Effector memory CD4-positive, alpha-beta T cell (primary cell): Measurements from ENCODE around the gene TRHDE.
"Not testable (repeated sequence)": the region's sequence is repeated elsewhere in the genome, so short reads cannot be mapped to it uniquely, and the experiment has no call there.

Experiments used
- DNase-seq, 3 donors: peaks; one replicate each; pipeline ENCODE4 v3.0.0-alpha.2; 2020
- H3K27ac ChIP-seq: 2 replicates; pipeline ENCODE4 v1.7.0; 2013; ENCODE audit warnings: mild to moderate bottlenecking, low read length, moderate library complexity; ENCODE audit not compliant: insufficient read depth, poor library complexity, severe bottlenecking
- H3K27me3 ChIP-seq: replicated peaks from 2 replicates; pipeline ENCODE4 v1.7.0; 2013; ENCODE audit warnings: mild to moderate bottlenecking, low read length; ENCODE audit not compliant: insufficient read depth, control insufficient read depth, poor library complexity, severe bottlenecking
- H3K36me3 ChIP-seq: 2 replicates; pipeline ENCODE4 v1.7.0; 2013; ENCODE audit warnings: mild to moderate bottlenecking, low read length, moderate library complexity; ENCODE audit not compliant: control insufficient read depth, insufficient read depth
- H3K4me1 ChIP-seq: 2 replicates; pipeline ENCODE4 v1.7.0; 2013; ENCODE audit warnings: low read length, mild to moderate bottlenecking; ENCODE audit not compliant: control insufficient read depth, insufficient read depth, poor library complexity, severe bottlenecking
- H3K4me3 ChIP-seq: 2 replicates; pipeline ENCODE4 v1.7.0; 2013; ENCODE audit warnings: low read length, low read depth, mild to moderate bottlenecking; ENCODE audit not compliant: insufficient read depth, poor library complexity, severe bottlenecking
- H3K9me3 ChIP-seq: 2 replicates; pipeline ENCODE4 v1.7.0; 2013; ENCODE audit warnings: mild to moderate bottlenecking, low read length, moderate library complexity; ENCODE audit not compliant: control insufficient read depth

Gene TRHDE

DNA sequence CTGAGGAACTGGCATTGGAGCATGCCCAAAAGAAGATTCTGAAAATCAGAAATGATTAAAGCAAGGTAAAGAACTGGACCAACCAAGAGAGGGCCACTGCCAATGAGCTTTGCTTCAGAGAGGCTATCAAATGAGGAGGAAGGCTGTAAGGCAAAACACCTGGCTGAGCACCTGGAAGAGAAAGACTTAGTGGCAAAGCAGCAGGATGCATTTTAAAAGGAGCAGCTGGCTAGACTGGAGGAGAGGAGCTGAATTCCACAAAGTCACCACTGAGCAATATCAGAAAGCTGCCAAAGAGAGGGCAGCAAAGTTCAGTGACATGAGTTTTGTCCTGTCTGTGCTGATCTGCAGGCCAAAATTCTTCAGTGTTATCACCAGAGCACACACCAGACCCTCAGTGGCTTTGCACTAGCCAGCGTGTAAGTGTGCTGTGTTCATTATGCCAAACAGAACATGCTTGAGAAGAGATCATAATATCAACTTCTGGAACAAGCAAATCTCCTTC, 338.7 kb downstream of the TRHDE start:
- Histone ChIP-seq H3K4me1 (no peaks in the 10 kb centered on the region), H3K27ac (no peak overlapping the region), H3K36me3 (no peaks in the 10 kb centered on the region), H3K4me3 (no peak overlapping the region), H3K9me3 (no peaks in the 10 kb centered on the region), H3K27me3 (no peaks in the 10 kb centered on the region)
- no peak for DNase-seq

GRCh38 chr12:72612171-72612570, 340.0 kb downstream of the TRHDE start:
- no peak overlapping the region for H3K4me3 ChIP-seq
- H3K4me1 ChIP-seq, result no peaks in the 10 kb centered on the region
- no peaks in the 10 kb centered on the region for H3K9me3 ChIP-seq
- no peak overlapping the region for H3K27ac ChIP-seq
- DNase-seq, result no peak
- H3K36me3 ChIP-seq, result no peaks in the 10 kb centered on the region
- H3K27me3 ChIP-seq, result no peaks in the 10 kb centered on the region

GRCh38 chr12:72618764-72619163, 346.6 kb downstream of the TRHDE start:
- Histone ChIP-seq H3K9me3 (no peaks in the 10 kb centered on the region), H3K4me3 (no peak overlapping the region), H3K27me3 (no peaks in the 10 kb centered on the region), H3K36me3 (no peaks in the 10 kb centered on the region), H3K4me1 (no peaks in the 10 kb centered on the region), H3K27ac (no peak overlapping the region)
- DNase-seq, result no peak

DNA sequence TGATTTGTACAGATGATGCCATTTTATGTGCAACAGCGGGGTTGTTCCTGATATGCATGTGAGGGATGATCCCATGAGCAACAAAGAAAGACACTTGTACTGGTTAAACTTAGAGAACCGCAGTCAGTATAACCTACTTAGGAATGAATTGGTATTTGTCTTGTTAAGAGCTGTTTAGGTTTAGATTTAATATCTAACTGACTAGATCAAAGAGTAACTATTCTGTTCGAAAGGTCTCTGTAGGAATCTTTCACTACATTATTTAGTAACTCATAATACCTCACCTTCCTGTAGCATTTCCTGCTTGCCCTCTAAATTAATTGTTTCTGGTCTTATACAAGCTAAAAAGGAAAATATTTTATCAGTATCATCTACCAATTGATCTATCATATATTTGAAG, 350.4 kb downstream of the TRHDE start:
- DNase-seq, result no peak
- H3K36me3 ChIP-seq, result no peaks in the 10 kb centered on the region
- no peaks in the 10 kb centered on the region for H3K27me3 ChIP-seq
- H3K9me3 ChIP-seq, result no peaks in the 10 kb centered on the region
- H3K4me1 ChIP-seq, result no peaks in the 10 kb centered on the region
- no peak overlapping the region for H3K27ac ChIP-seq
- no peak overlapping the region for H3K4me3 ChIP-seq

DNA sequence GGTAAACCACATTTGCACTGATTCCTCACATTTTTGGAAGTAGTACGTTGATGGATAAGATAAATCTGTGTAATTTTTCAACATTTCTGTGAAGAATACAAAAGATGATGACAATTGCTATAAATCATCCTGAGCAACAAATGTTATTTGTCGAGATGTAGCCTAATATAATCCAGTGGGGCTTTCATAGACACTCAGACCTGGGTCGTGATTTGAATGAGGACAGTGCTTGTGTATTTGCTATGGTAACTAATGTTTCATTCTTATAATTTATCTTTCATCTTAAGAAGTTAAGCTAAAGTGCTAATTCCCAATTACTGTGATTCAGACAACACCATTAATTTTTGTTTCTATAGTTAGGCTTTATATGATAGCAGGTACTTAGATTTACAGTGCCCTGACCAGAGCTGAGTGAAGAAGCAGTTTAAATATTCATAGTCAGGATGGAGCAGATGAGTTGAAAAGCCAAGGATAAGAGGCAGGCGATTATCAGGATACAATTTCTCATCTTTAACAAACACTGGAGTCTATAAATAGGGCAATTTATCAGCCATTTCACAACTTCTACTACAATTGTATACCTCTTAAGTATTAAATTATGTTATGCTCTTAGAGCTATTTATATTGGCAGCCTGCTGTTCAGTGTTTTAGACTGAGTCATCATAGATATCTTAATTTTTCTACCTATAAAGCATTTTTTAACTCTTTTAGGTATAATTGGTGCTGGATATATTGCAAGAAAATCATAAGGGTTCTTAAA, 359.9 kb downstream of the TRHDE start:
- H3K4me1 ChIP-seq, result no peaks in the 10 kb centered on the region

GRCh38 chr12:72642706-72643105, 370.5 kb downstream of the TRHDE start:
- DNase-seq, result no peak

More for the DNA sequence above, 359.9 kb downstream of the TRHDE start:
- no peaks in the 10 kb centered on the region for H3K36me3 ChIP-seq
- no peak overlapping the region for H3K4me3 ChIP-seq
- no peak overlapping the region for H3K27ac ChIP-seq
- H3K27me3 ChIP-seq, result no peaks in the 10 kb centered on the region
- no peak for DNase-seq
- no peaks in the 10 kb centered on the region for H3K9me3 ChIP-seq

DNA sequence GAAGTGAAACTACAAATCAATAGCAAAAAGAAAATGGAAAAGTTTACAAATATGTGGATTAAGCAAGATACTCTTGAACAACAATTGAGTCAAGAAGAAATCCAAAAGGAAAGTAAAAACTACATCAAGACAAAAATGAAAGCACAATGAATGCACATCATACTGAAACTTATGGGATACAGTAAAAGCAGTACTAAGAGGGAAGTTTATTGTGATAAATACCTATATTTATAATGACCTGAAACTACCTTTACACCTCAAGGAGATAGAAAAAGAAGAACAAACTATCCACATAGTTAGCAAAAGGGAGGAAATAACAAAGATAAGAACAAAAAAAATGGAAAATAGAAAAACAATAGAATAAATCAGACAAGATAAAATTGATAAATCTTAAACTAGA, 375.0 kb downstream of the TRHDE start:
- H3K9me3 ChIP-seq, result no peaks in the 10 kb centered on the region
- H3K27ac ChIP-seq, result no peak overlapping the region
- no peaks in the 10 kb centered on the region for H3K27me3 ChIP-seq
- H3K4me3 ChIP-seq, result no peak overlapping the region
- DNase-seq, result no peak
- H3K4me1 ChIP-seq, result no peaks in the 10 kb centered on the region
- no peaks in the 10 kb centered on the region for H3K36me3 ChIP-seq

More at GRCh38 chr12:72642706-72643105, 370.5 kb downstream of the TRHDE start:
- Histone ChIP-seq H3K36me3 (no peaks in the 10 kb centered on the region), H3K4me1 (no peaks in the 10 kb centered on the region), H3K4me3 (no peak overlapping the region), H3K27me3 (no peaks in the 10 kb centered on the region), H3K9me3 (no peaks in the 10 kb centered on the region), H3K27ac (no peak overlapping the region)

GRCh38 chr12:72658615-72659014, 386.4 kb downstream of the TRHDE start:
- Histone ChIP-seq H3K4me3 (no peak overlapping the region), H3K27ac (no peak overlapping the region), H3K9me3 (no peaks in the 10 kb centered on the region), H3K36me3 (no peaks in the 10 kb centered on the region), H3K27me3 (no peaks in the 10 kb centered on the region), H3K4me1 (no peaks in the 10 kb centered on the region)
- no peak for DNase-seq

DNA sequence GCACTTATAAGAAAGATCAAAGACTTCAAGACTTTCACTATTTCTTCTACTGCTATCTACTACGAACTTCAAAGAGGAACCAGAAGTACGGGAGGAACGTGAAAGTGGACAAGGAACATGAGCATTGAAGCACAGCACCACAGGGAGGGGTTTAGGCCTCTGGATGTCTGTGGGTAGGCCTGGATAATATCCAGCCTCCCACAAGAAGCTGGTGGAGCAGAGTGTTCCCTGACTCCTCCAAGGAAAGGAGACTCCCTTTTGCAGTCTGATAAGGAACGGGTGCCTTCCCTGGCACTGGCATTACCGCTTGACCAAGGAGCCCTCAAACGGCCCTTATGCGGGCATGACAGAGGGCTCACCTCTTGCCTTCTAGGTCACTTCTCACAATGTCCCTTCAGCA, 388.0 kb downstream of the TRHDE start:
- DNase-seq, H3K36me3 ChIP-seq, H3K9me3 ChIP-seq, H3K4me1 ChIP-seq, H3K27me3 ChIP-seq, H3K27ac ChIP-seq, H3K4me3 ChIP-seq: not testable (repeated sequence)

DNA sequence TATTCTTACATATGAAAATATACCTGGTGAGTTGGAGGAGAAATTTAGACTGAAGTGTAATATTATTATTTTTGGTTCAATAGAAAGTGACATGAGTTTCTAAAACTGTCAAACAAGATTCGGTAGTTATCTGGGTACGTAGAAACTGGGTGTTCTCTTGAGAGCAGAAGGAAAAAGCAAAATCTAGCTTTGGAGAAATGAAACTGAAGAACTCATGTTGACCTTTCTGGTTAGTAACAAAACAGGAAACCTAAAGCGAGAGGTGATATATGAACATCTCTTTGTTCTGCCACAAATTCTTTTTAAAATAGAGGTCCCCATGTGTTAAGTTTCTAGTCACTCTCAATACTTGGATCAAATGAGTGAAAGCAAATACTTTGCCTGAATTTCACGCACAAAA, 401.7 kb downstream of the TRHDE start:
- no peak overlapping the region for H3K4me3 ChIP-seq
- H3K9me3 ChIP-seq, result no peaks in the 10 kb centered on the region
- no peak for DNase-seq
- H3K27ac ChIP-seq, result no peak overlapping the region
- no peaks in the 10 kb centered on the region for H3K27me3 ChIP-seq
- H3K36me3 ChIP-seq, result no peaks in the 10 kb centered on the region
- no peaks in the 10 kb centered on the region for H3K4me1 ChIP-seq
